ENCODE data around the gene SMIM41.

- TF ChIP-seq, protein P1, sequence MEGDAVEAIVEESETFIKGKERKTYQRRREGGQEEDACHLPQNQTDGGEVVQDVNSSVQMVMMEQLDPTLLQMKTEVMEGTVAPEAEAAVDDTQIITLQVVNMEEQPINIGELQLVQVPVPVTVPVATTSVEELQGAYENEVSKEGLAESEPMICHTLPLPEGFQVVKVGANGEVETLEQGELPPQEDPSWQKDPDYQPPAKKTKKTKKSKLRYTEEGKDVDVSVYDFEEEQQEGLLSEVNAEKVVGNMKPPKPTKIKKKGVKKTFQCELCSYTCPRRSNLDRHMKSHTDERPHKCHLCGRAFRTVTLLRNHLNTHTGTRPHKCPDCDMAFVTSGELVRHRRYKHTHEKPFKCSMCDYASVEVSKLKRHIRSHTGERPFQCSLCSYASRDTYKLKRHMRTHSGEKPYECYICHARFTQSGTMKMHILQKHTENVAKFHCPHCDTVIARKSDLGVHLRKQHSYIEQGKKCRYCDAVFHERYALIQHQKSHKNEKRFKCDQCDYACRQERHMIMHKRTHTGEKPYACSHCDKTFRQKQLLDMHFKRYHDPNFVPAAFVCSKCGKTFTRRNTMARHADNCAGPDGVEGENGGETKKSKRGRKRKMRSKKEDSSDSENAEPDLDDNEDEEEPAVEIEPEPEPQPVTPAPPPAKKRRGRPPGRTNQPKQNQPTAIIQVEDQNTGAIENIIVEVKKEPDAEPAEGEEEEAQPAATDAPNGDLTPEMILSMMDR (IDR thresholded peaks at IDR 0.05; ENCODE audit: low read depth, low read length, missing input control): no peak
- no peak for TF ChIP-seq FOXA1 (IDR thresholded peaks at IDR 0.05)
- TF ChIP-seq JUND (IDR thresholded peaks at IDR 0.05): no peak
- TF ChIP-seq RXRA (IDR thresholded peaks at IDR 0.05): no peak
- no peak for TF ChIP-seq REST (IDR thresholded peaks at IDR 0.05)
- TF ChIP-seq, protein P2, sequence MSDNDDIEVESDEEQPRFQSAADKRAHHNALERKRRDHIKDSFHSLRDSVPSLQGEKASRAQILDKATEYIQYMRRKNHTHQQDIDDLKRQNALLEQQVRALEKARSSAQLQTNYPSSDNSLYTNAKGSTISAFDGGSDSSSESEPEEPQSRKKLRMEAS (IDR thresholded peaks at IDR 0.05): no peak
- TF ChIP-seq TAF1 (conservative IDR thresholded peaks at IDR 0.05): no peak
- no peak for TF ChIP-seq SP1 (IDR thresholded peaks at IDR 0.05)
- TF ChIP-seq YY1 (IDR thresholded peaks at IDR 0.05): no peak
- TF ChIP-seq GABPA (IDR thresholded peaks at IDR 0.05 in 1 of 2, conservative IDR thresholded peaks at IDR 0.05 in 1 of 2): no peak
- no peak for TF ChIP-seq ZBTB33 (IDR thresholded peaks at IDR 0.05)
- no peak for TF ChIP-seq HNF4A (conservative IDR thresholded peaks at IDR 0.05)
- TF ChIP-seq RAD21 (IDR thresholded peaks at IDR 0.05): no peak
Observed at GRCh38 chr12:52057638-52058576, 21.6 kb upstream of the SMIM41 start.
